ENCODE measurements around the gene CRTC3.

DNA sequence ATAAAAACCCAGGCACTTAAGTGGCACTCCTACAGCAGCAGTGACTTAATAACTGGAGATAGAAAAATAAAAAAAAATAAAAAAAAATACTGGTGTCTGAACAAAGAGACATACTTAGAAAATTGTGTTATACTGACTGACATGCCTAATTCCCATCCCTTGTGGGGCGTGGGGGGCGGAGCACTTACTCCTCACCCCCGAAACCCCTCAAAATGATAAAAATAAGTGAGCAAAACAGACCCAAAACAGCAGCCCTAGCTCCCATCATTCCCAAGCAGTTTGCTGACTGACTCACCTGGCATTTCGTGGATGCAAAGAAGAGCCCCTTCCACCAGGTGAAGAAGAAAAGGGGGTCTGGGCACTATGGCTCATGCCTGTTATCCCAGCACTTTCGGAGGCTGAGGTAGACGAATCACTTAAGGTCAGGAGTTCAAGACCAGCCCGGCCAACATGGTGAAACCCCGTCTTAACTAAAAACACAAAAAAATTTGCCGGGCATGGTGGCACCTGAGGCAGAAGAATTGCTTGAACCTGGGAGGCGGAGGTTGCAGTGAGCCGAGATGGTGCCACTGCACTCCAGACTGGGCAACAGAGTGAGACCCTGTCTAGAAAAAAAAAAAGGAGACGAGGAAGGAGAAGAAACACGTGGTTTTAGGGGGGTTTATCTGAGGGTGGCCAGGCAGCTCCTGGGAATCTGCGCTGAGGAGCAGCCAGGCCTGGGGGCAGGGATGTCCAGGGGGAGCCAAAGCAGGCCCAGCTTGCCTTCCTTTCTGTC is 136.6 kb downstream of the CRTC3 start:
- no peak for TF ChIP-seq ELF4 (IDR thresholded peaks at IDR 0.05)
- TF ChIP-seq LEF1 (IDR thresholded peaks at IDR 0.05; ENCODE audit: borderline replicate concordance), result no peak
- no peak for TF ChIP-seq ZNF384 (IDR thresholded peaks at IDR 0.05)
- no peak for TF ChIP-seq BHLHE40 (IDR thresholded peaks at IDR 0.05; ENCODE audit: borderline replicate concordance)
- no peak for TF ChIP-seq FOXA1 (IDR thresholded peaks at IDR 0.05)
- TF ChIP-seq TARDBP (IDR thresholded peaks at IDR 0.05), result no peak
- no peak for TF ChIP-seq FOXK2 (IDR thresholded peaks at IDR 0.05)
- TF ChIP-seq, protein P1, sequence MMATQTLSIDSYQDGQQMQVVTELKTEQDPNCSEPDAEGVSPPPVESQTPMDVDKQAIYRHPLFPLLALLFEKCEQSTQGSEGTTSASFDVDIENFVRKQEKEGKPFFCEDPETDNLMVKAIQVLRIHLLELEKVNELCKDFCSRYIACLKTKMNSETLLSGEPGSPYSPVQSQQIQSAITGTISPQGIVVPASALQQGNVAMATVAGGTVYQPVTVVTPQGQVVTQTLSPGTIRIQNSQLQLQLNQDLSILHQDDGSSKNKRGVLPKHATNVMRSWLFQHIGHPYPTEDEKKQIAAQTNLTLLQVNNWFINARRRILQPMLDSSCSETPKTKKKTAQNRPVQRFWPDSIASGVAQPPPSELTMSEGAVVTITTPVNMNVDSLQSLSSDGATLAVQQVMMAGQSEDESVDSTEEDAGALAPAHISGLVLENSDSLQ (IDR thresholded peaks at IDR 0.05), result no peak
